K562 (cell line): Measurements from ENCODE around the gene SLC9A7. TPM values are rescaled to one million over a fixed set of nuclear protein-coding genes. Genes with fewer than 3 reads are reported as not detected.

Experiments used
- ATAC-seq: fragments of 200-7000 bp; cut with Tn5 transposase; 3 replicates; pipeline ENCODE4 v1.9.1; 2020; ENCODE audit warnings: moderate library complexity
- BruUV-seq: library from RNA; stranded (reverse); fragments of 400-500 nt; replicated peaks from 2 replicates; lab custom pipeline; 2021; lab: Mats Ljungman, UMichigan
- CTCF ChIA-PET: fragments of 300-600 bp; formaldehyde crosslinking; extraction: SDS; loops from one replicate; lab custom pipeline; 2021; ENCODE audit warnings: low intra/inter-chr PET ratio; lab: Yijun Ruan, JAX
- POLR2A ChIA-PET: fragments of 300-600, 350-650 bp; sonication (Branson Sonifier 250); formaldehyde crosslinking; extraction: SDS; loops from one replicate; lab custom pipeline; 2021; ENCODE audit warnings: antibody characterized with exemption, inconsistent platforms; lab: Yijun Ruan, JAX
- DNase-seq, 4 experiments: peaks; one replicate each; pipeline versions ENCODE4 v3.0.0 to v3.0.0-alpha.2; 2011 to 2018; ENCODE audit warnings: low spot score in 3 of 4, mixed read lengths in 3 of 4; ENCODE audit errors: extremely low read depth in 1 of 4
- FAIRE-seq: peaks from 2 replicates; lab custom pipeline; 2011; peaks lifted over from hg19 to GRCh38; lab: Jason Lieb, UNC
- H2AFZ ChIP-seq: 2 replicates; pipeline ENCODE4 v1.6.0; 2011; ENCODE audit warnings: low read depth, low read length, control low read depth, inconsistent platforms
- H3K27ac ChIP-seq: fragments of 200-600 bp; 3 replicates; pipeline ENCODE4 v1.8.0; 2011; ENCODE audit warnings: low read depth, mild to moderate bottlenecking, control low read depth, inconsistent platforms, low read length, moderate library complexity, mixed read lengths; ENCODE audit errors: extremely low read depth
- H3K27me3 ChIP-seq, 2 experiments: fragments of 300-600 bp in 1 of 2; 2 replicates in 1 of 2; 3 replicates in 1 of 2; pipeline versions ENCODE4 v1.6.0 to v1.8.0; 2011; ENCODE audit warnings: inconsistent platforms in 2 of 2, low read length in 2 of 2, mild to moderate bottlenecking in 1 of 2, mixed read lengths in 1 of 2, moderate library complexity in 1 of 2; ENCODE audit not compliant: control insufficient read depth in 2 of 2, insufficient read depth in 2 of 2
- H3K36me3 ChIP-seq: fragments of 300-600 bp; 3 replicates; pipeline ENCODE4 v1.8.0; 2011; ENCODE audit warnings: mild to moderate bottlenecking, low read length, inconsistent platforms; ENCODE audit not compliant: control insufficient read depth, insufficient read depth
- H3K4me1 ChIP-seq, 2 experiments: fragments of 200-600 bp in 1 of 2; replicated peaks in 1 of 2; 2 replicates in 1 of 2; 3 replicates in 1 of 2; pipeline versions ENCODE4 v1.5.1 to v1.8.0; 2011; ENCODE audit warnings: inconsistent platforms in 2 of 2, low read length in 2 of 2, mild to moderate bottlenecking in 1 of 2, mixed read lengths in 1 of 2, moderate library complexity in 1 of 2; ENCODE audit not compliant: control insufficient read depth in 2 of 2, insufficient read depth in 2 of 2
- H3K4me2 ChIP-seq: 2 replicates; pipeline ENCODE4 v1.6.1; 2011; ENCODE audit warnings: low read length, control low read depth, inconsistent platforms, mixed read lengths; ENCODE audit not compliant: insufficient read depth
- H3K4me3 ChIP-seq: fragments of 200-600 bp; sonication (generic), shearing (Covaris generic); 2 replicates; pipeline ENCODE4 v1.5.1; 2016; ENCODE audit warnings: control low read depth, inconsistent platforms
- H3K79me2 ChIP-seq: fragments of 200-600 bp; 3 replicates; pipeline ENCODE4 v1.8.0; 2011; ENCODE audit warnings: low read length, inconsistent platforms; ENCODE audit not compliant: control insufficient read depth, insufficient read depth
- H3K9ac ChIP-seq, 2 experiments: 2 replicates each; pipeline versions ENCODE4 v1.6.0 to v1.6.1; 2011; ENCODE audit warnings: low read depth in 2 of 2, low read length in 2 of 2, control low read depth in 1 of 2, inconsistent platforms in 1 of 2, mild to moderate bottlenecking in 1 of 2, mixed read lengths in 1 of 2; ENCODE audit not compliant: insufficient read depth in 1 of 2
- H3K9me1 ChIP-seq: one replicate; pipeline ENCODE4 v1.6.0; 2011; ENCODE audit warnings: inconsistent platforms, mild to moderate bottlenecking, low read length, moderate library complexity; ENCODE audit not compliant: control insufficient read depth, insufficient read depth
- H3K9me3 ChIP-seq: replicated peaks from 2 replicates; pipeline ENCODE4 v1.5.1; 2011; ENCODE audit warnings: low read depth, low read length, inconsistent platforms; ENCODE audit not compliant: control insufficient read depth, insufficient read depth
- H4K20me1 ChIP-seq: replicated peaks from 2 replicates; pipeline ENCODE4 v1.6.1; 2011; ENCODE audit warnings: low read length, inconsistent platforms, mixed read lengths; ENCODE audit not compliant: control insufficient read depth, insufficient read depth
- CHD4 ChIP-seq: fragments of 200-600 bp; sonication (generic); IDR thresholded peaks from 3 replicates; pipeline ENCODE4 v1.6.1; 2012; ENCODE audit warnings: low read depth, mild to moderate bottlenecking, mixed read lengths, low read length, inconsistent platforms; ENCODE audit not compliant: insufficient read depth, insufficient replicate concordance, poor library complexity, severe bottlenecking
- CHD7 ChIP-seq: fragments of 200-600 bp; sonication (generic); IDR thresholded peaks from one replicate; pipeline ENCODE4 v1.6.1; 2012; ENCODE audit warnings: mild to moderate bottlenecking, low read depth, low read length, inconsistent platforms
- KLF16 ChIP-seq: IDR thresholded peaks from 2 replicates; pipeline ENCODE4 v1.6.1; 2016; ENCODE audit warnings: antibody characterized with exemption
- in situ Hi-C: fragments of 300-500 bp; cut with MboI; formaldehyde crosslinking; loops from 4 replicates; pipeline ENCODE4 v1.15.0; 2018; ENCODE audit warnings: inconsistent platforms, mixed read lengths
- intact Hi-C: fragments of 100-400 bp; cut with micrococcal nuclease; formaldehyde crosslinking; loops from 2 replicates; pipeline ENCODE4 v1.14.2; 2022
- polyA plus RNA-seq, 8 experiments: library from polyadenylated mRNA; depleted of rRNA in 4 of 8; stranded (reverse) in 5 of 8; unstranded in 3 of 8; fragments of >200 nt; fragmentation: Nextera tagmentation in 2 of 8; fragmentation: Illumina TruSeq in 1 of 8; extraction: Ambion mirVana in 2 of 8; extraction: Trizol in 1 of 8; gene quantifications; 2 replicates each; pipeline versions ENCODE4 v1.2.1 to v1.2.3, GENCODE V29; 2011 to 2014; ENCODE audit warnings: inconsistent platforms in 1 of 8, missing spikeins in 1 of 8
- total RNA-seq, 7 experiments: library from RNA; depleted of rRNA in 6 of 7; stranded (reverse); fragments of >200 nt in 6 of 7; fragmentation: Illumina TruSeq in 2 of 7; extraction: Trizol in 2 of 7; gene quantifications; 2 replicates each; pipeline versions ENCODE4 v1.2.1 to v1.2.3, GENCODE V29; 2011 to 2021; ENCODE audit warnings: low replicate concordance in 1 of 7

The SLC9A7 gene
- total and polyA plus RNA-seq, 9 of the 15 experiments (the other 6 are each of a cell fraction or from before 2014, with no cell fraction given), result 0.04 to 0.13 (median 0.09) TPM; not detected in 5

- POLR2A ChIA-PET, result no interaction called here
- Histone ChIP-seq H3K4me1 (no peaks in the 10 kb centered on the region), H3K36me3 (no peaks in the 10 kb centered on the region), H3K4me3 (no peak overlapping the region), H3K27ac (no peak overlapping the region), H3K79me2 (no peaks in the 10 kb centered on the region), H4K20me1 (no peaks in the 10 kb centered on the region), H3K9me3 (no peaks in the 10 kb centered on the region), H3K4me2 (no peak overlapping the region), H3K9ac (no peak overlapping the region), H2AFZ (no peak overlapping the region), H3K9me1 (no peaks in the 10 kb centered on the region), H3K27me3 (peaks cover 0 to 4% of the 10 kb centered on the region in 2 experiments; a peak in 2 of 5 replicates)
- CTCF ChIA-PET, result no interaction called here
- intact Hi-C loops (no loop called here), in situ Hi-C loops (no loop called here)
- FAIRE-seq, result no peak
- ATAC-seq, result no peak
- DNase-seq, result no peak
- no TSS peak for BruUV-seq
- TF ChIP-seq KLF16 (no peak), CHD4 (no peak), CHD7 (no peak)
Measured at GRCh38 chrX:46617906-46618305, 141.0 kb downstream of the SLC9A7 start.
